ENCODE data around the gene YY2. TPM values are rescaled to one million over a fixed set of nuclear protein-coding genes. Genes with fewer than 3 reads are reported as not detected.

YY2 gene
- total RNA-seq (2012; rRNA removed) (0.72 and 1.1 TPM in 2 replicates), polyA plus RNA-seq (2012; rRNA removed) (2.5 TPM in 2 replicates), Bru-seq, nascent RNA (percentile 70 among the genes with signal in this experiment), BruChase-seq, experiment 1, labeled RNA remaining after a 6-hour chase (percentile 74 among the genes with signal in this experiment), BruChase-seq, experiment 2, labeled RNA remaining after a 2-hour chase (percentile 68 among the genes with signal in this experiment)
- 1.1 and 1.2 TPM in 2 replicates for polyA plus RNA-seq (2012; cell fraction: cytosol; rRNA removed)
- 2.6 and 2.7 TPM in 2 replicates for polyA plus RNA-seq (2012; cell fraction: nucleus; rRNA removed; ENCODE audit: low replicate concordance)
- long read RNA-seq, partial matches to known transcripts = 0 of 2 reads
- long read RNA-seq, other reads (novel, unspliced or antisense) = 0 of 2 reads

DNA sequence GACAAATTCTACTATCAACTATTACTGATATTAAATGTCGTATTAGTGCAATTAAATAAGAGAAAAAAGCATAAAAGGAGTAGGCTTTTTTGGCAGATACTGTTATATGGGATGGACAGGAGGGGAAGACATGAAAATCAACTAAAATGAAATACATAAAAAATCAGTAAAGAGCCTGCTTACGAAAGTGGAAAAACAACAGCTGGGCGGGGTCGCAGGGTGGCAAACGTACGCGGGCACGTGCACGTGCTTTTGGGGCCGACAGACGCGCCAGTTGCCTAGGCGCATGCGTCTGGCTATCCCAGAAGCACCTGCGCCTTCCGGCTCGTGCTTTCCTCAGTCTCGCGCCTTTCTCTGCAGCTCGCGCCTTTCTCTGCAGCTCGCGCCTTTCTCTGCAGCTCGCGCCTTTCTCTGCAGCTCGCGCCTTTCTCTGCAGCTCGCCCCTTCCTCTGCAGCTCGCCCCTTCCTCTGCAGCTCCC is at the start of gene YY2:
Gene YY2 (plus strand): TSS at position 51 of the 479 bp plus-strand sequence. CDS start 498 bp downstream, outside the sequence.
- intact Hi-C loops (cut with micrococcal nuclease) (no loop called here), dilution Hi-C loops (cut with HindIII; ENCODE audit: low sequenced_read_pairs, unreplicated experiment) (no loop called here), in situ Hi-C loops (cut with MboI; ENCODE audit: low sequenced_read_pairs) (no loop called here)
- no peak within 1 kb of the TSS for H3K4me2 ChIP-seq (ENCODE audit: low read depth, low read length)
- H2BK15ac ChIP-seq (ENCODE audit: low read depth, low read length) = no peak within 1 kb of the TSS
- no TSS peak for BruUV-seq (replicated peaks)
- H3K36me3 ChIP-seq (ENCODE audit: control insufficient read depth, insufficient read depth, low read length) = peaks cover 11% of the 10 kb centered on the region
- H4K20me1 ChIP-seq (ENCODE audit: insufficient read depth, low read length) = no peaks in the 10 kb centered on the region
- H4K5ac ChIP-seq (ENCODE audit: low read depth, low read length) = no peak within 1 kb of the TSS
- no peak within 1 kb of the TSS for H2BK120ac ChIP-seq (ENCODE audit: low read depth, low read length)
- POLR2A ChIA-PET (ENCODE audit: unreplicated experiment) = no interaction called here
- no peak within 1 kb of the TSS for H3K9ac ChIP-seq (ENCODE audit: low read depth, low read length)
- no peak within 1 kb of the TSS for H3K23ac ChIP-seq (ENCODE audit: low read depth, low read length)
- peaks cover 0 to 3% of the 10 kb centered on the region in 2 experiments; a peak in 1 of 4 replicates for H3K79me1 ChIP-seq (ENCODE audit: low read depth in 1 of 2, low read length in 2 of 2)
- WGBS, 2 experiments (ENCODE audit: extremely low coverage in 2 of 2, insufficient read length in 1 of 2) = 79% methylated on average over 23 of the region's 29 CpGs; no CpG with 5 or more reads in 1 of the 2 experiments
- H3K18ac ChIP-seq (ENCODE audit: low read depth, low read length) = no peak within 1 kb of the TSS
- H2BK5ac ChIP-seq (ENCODE audit: low read depth, low read length, poor library complexity, severe bottlenecking) = no peak within 1 kb of the TSS
- CTCF ChIA-PET = no interaction called here
- no peak within 1 kb of the TSS for H3K56ac ChIP-seq (ENCODE audit: extremely low read depth, insufficient read depth, low read length)
- peaks cover 2% of the 10 kb centered on the region; the same call in 1 of the 2 replicates for H3K9me3 ChIP-seq (ENCODE audit: control insufficient read depth, insufficient read depth, low read length)
- H3K4me3 ChIP-seq (ENCODE audit: insufficient read depth, low read depth, low read length) = no peak within 1 kb of the TSS
- H3K4me1 ChIP-seq (ENCODE audit: control insufficient read depth, insufficient read depth, low read length) = peaks cover 4% of the 10 kb centered on the region
- H3K14ac ChIP-seq (replicated peaks; ENCODE audit: low read depth, low read length) = no peak within 1 kb of the TSS
- H2AK9ac ChIP-seq (replicated peaks; ENCODE audit: low read depth, low read length, poor library complexity) = no peak within 1 kb of the TSS
- H2BK20ac ChIP-seq (ENCODE audit: low read depth, low read length) = no peak within 1 kb of the TSS
- H3K9me1 ChIP-seq (ENCODE audit: insufficient read depth, low read length) = peaks cover 2% of the 10 kb centered on the region; the same call in 1 of the 2 replicates
- H4K91ac ChIP-seq (ENCODE audit: insufficient read depth, low read depth, low read length) = no peak within 1 kb of the TSS
- no peak within 1 kb of the TSS for H2AK5ac ChIP-seq (ENCODE audit: low read depth, low read length)
- H3K27me3 ChIP-seq (ENCODE audit: control insufficient read depth, insufficient read depth, low read length) = no peaks in the 10 kb centered on the region
- no peak within 1 kb of the TSS for H3K27ac ChIP-seq (ENCODE audit: insufficient read depth, low read length)
- DNase-seq = no peak
- H2AFZ ChIP-seq (replicated peaks; ENCODE audit: low read length, poor library complexity) = no peak within 1 kb of the TSS
- ATAC-seq (ENCODE audit: low read depth) = no peak
- H4K8ac ChIP-seq (ENCODE audit: low read depth in 2 of 2, low read length in 2 of 2) = no peak within 1 kb of the TSS
- no peak within 1 kb of the TSS for H3K4ac ChIP-seq (ENCODE audit: low read depth, low read length)
- no peak for TF ChIP-seq SMC3 (IDR thresholded peaks at IDR 0.05; ENCODE audit: low read depth, low read length)
- no peak for TF ChIP-seq BHLHE40 (IDR thresholded peaks at IDR 0.05; ENCODE audit: low read depth, low read length)
- no peak for TF ChIP-seq MAZ (IDR thresholded peaks at IDR 0.05; ENCODE audit: borderline replicate concordance, low read depth, low read length)
- no peak for TF ChIP-seq CHD1 (IDR thresholded peaks at IDR 0.05; ENCODE audit: low read depth, low read length)
- no peak for TF ChIP-seq NFE2L2 (IDR thresholded peaks at IDR 0.05; ENCODE audit: low read depth, low read length)
- TF ChIP-seq, protein P1, sequence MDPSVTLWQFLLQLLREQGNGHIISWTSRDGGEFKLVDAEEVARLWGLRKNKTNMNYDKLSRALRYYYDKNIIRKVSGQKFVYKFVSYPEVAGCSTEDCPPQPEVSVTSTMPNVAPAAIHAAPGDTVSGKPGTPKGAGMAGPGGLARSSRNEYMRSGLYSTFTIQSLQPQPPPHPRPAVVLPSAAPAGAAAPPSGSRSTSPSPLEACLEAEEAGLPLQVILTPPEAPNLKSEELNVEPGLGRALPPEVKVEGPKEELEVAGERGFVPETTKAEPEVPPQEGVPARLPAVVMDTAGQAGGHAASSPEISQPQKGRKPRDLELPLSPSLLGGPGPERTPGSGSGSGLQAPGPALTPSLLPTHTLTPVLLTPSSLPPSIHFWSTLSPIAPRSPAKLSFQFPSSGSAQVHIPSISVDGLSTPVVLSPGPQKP (IDR thresholded peaks at IDR 0.05; ENCODE audit: borderline replicate concordance, low read depth, low read length) = no peak
- no peak for TF ChIP-seq RCOR1 (IDR thresholded peaks at IDR 0.05; ENCODE audit: insufficient replicate concordance, low read length)
- no peak for TF ChIP-seq MAFK (IDR thresholded peaks at IDR 0.05; ENCODE audit: low read depth, low read length)
- TF ChIP-seq RAD21 (IDR thresholded peaks at IDR 0.05; ENCODE audit: low read length) = no peak
- no peak for TF ChIP-seq RFX5 (IDR thresholded peaks at IDR 0.05; ENCODE audit: low read depth, low read length)
- no peak for TF ChIP-seq CEBPB (IDR thresholded peaks at IDR 0.05; ENCODE audit: low read depth, low read length)
- TF ChIP-seq, protein P2, sequence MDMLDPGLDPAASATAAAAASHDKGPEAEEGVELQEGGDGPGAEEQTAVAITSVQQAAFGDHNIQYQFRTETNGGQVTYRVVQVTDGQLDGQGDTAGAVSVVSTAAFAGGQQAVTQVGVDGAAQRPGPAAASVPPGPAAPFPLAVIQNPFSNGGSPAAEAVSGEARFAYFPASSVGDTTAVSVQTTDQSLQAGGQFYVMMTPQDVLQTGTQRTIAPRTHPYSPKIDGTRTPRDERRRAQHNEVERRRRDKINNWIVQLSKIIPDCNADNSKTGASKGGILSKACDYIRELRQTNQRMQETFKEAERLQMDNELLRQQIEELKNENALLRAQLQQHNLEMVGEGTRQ (IDR thresholded peaks at IDR 0.05; ENCODE audit: low read depth, low read length) = no peak
- no peak for TF ChIP-seq MXI1 (IDR thresholded peaks at IDR 0.05; ENCODE audit: borderline replicate concordance, low read depth, low read length)
- TF ChIP-seq, protein P3, sequence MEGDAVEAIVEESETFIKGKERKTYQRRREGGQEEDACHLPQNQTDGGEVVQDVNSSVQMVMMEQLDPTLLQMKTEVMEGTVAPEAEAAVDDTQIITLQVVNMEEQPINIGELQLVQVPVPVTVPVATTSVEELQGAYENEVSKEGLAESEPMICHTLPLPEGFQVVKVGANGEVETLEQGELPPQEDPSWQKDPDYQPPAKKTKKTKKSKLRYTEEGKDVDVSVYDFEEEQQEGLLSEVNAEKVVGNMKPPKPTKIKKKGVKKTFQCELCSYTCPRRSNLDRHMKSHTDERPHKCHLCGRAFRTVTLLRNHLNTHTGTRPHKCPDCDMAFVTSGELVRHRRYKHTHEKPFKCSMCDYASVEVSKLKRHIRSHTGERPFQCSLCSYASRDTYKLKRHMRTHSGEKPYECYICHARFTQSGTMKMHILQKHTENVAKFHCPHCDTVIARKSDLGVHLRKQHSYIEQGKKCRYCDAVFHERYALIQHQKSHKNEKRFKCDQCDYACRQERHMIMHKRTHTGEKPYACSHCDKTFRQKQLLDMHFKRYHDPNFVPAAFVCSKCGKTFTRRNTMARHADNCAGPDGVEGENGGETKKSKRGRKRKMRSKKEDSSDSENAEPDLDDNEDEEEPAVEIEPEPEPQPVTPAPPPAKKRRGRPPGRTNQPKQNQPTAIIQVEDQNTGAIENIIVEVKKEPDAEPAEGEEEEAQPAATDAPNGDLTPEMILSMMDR (conservative IDR thresholded peaks at IDR 0.05; ENCODE audit: low read depth, low read length) = no peak
